Prostate gland (tissue), 2 donors: ENCODE data around the gene PYY.

Experiments used
- POLR2A ChIP-seq: fragments of 450-650 bp; IDR thresholded peaks from one replicate; pipeline ENCODE4 v1.6.1; 2016; ENCODE audit warnings: antibody characterized with exemption, mild to moderate bottlenecking
- TF ChIP-seq, protein P1 (sequence below), 4 experiments: fragments of 200-600 bp in 2 of 4; fragments of 450-650 bp in 2 of 4; sonication (generic) in 2 of 4; IDR thresholded peaks; 1 replicate in 3 of 4; 2 replicates in 1 of 4; pipeline ENCODE4 v1.5.1; 2016 to 2019; ENCODE audit warnings: antibody characterized with exemption in 4 of 4, mild to moderate bottlenecking in 2 of 4, moderate library complexity in 2 of 4

DNA sequence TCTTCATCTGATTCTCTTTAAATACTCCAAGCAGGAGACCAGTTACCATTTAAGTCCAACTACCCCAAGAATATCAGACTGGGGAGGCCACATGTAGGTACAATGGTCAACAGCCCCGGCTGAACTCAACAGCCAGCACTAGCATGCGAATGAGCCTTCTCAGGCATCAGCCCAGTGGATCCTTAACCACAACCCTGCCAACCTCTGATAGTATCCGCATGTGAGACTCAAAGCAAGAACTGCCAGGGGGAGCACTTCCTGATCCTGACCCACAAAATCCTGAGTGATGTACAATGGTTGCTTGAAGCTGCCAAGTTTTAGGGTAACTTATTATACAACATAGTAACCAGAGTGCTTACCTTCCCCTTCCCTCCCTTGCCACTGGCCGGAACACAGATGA is 4.0 kb downstream of the PYY start:
- TF ChIP-seq, protein P1, sequence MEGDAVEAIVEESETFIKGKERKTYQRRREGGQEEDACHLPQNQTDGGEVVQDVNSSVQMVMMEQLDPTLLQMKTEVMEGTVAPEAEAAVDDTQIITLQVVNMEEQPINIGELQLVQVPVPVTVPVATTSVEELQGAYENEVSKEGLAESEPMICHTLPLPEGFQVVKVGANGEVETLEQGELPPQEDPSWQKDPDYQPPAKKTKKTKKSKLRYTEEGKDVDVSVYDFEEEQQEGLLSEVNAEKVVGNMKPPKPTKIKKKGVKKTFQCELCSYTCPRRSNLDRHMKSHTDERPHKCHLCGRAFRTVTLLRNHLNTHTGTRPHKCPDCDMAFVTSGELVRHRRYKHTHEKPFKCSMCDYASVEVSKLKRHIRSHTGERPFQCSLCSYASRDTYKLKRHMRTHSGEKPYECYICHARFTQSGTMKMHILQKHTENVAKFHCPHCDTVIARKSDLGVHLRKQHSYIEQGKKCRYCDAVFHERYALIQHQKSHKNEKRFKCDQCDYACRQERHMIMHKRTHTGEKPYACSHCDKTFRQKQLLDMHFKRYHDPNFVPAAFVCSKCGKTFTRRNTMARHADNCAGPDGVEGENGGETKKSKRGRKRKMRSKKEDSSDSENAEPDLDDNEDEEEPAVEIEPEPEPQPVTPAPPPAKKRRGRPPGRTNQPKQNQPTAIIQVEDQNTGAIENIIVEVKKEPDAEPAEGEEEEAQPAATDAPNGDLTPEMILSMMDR (IDR thresholded peaks at IDR 0.05): no peak
- no peak for TF ChIP-seq POLR2A
